ENCODE measurements around the gene SWT1.

The SWT1 gene

GRCh38 chr1:185289880-185290279 lies 132.9 kb downstream of the SWT1 start:
- no peak overlapping the region for H3K4me3 ChIP-seq (ENCODE audit: low read length in 2 of 2)

GRCh38 chr1:185291159-185291558 lies 134.2 kb downstream of the SWT1 start:
- H3K27ac ChIP-seq (replicated peaks; ENCODE audit: low read length) = no peak overlapping the region
- H3K23ac ChIP-seq (ENCODE audit: low read depth, low read length, poor library complexity) = no peak overlapping the region
- no peak overlapping the region for H3K14ac ChIP-seq (ENCODE audit: low read length)
- DNase-seq (ENCODE audit: low spot score) = no peak
- no peak overlapping the region for H2BK12ac ChIP-seq (ENCODE audit: low read length)
- H2AK5ac ChIP-seq (ENCODE audit: low read depth, low read length) = no peak overlapping the region
- H3K9me3 ChIP-seq (replicated peaks in 1 of 2; ENCODE audit: control insufficient read depth in 2 of 2, insufficient read depth in 1 of 2, low read depth in 1 of 2, low read length in 2 of 2) = no peaks in the 10 kb centered on the region
- no peak overlapping the region for H2AFZ ChIP-seq (ENCODE audit: low read length)
- no peak overlapping the region for H4K8ac ChIP-seq (ENCODE audit: low read depth, low read length)
- no peak overlapping the region for H2BK15ac ChIP-seq (ENCODE audit: low read length)
- peaks cover 0 to 46% of the 10 kb centered on the region in 2 donors for H3K36me3 ChIP-seq (replicated peaks in 1 of 2; ENCODE audit: control insufficient read depth in 2 of 2, insufficient read depth in 2 of 2, low read length in 2 of 2)
- no peaks in the 10 kb centered on the region for H3K4me1 ChIP-seq (ENCODE audit: control insufficient read depth in 2 of 2, insufficient read depth in 1 of 2, low read depth in 1 of 2, low read length in 2 of 2)
- H3K18ac ChIP-seq (ENCODE audit: low read length) = no peak overlapping the region
- WGBS, 2 donors (ENCODE audit: extremely low coverage in 2 of 2, insufficient read length in 2 of 2, insufficient replicate concordance in 1 of 2) = no CpG with 5 or more reads among the region's 1 CpG
- no peak overlapping the region for H2BK5ac ChIP-seq (ENCODE audit: low read length)
- no peaks in the 10 kb centered on the region for H3K79me1 ChIP-seq (ENCODE audit: low read depth, low read length)
- no peak overlapping the region for H3K4me2 ChIP-seq (ENCODE audit: insufficient read depth, low read length, poor library complexity, severe bottlenecking)
- H3K4me3 ChIP-seq (ENCODE audit: low read length in 2 of 2) = no peak overlapping the region
- no peaks in the 10 kb centered on the region for H3K27me3 ChIP-seq (ENCODE audit: control insufficient read depth in 3 of 3, insufficient read depth in 3 of 3, low read depth in 1 of 3, low read length in 3 of 3)
- no peak overlapping the region for H3K4ac ChIP-seq (ENCODE audit: low read length)
- H4K91ac ChIP-seq (ENCODE audit: low read depth, low read length, poor library complexity) = no peak overlapping the region
- no peak overlapping the region for H3K9ac ChIP-seq (ENCODE audit: low read depth, low read length, poor library complexity)
- H2BK120ac ChIP-seq (ENCODE audit: low read depth, low read length) = no peak overlapping the region

More at GRCh38 chr1:185289880-185290279, 132.9 kb downstream of the SWT1 start:
- Histone ChIP-seq H3K18ac (ENCODE audit: low read length) (no peak overlapping the region), H3K9ac (ENCODE audit: low read depth, low read length, poor library complexity) (no peak overlapping the region), H2BK15ac (ENCODE audit: low read length) (no peak overlapping the region), H2AFZ (ENCODE audit: low read length) (no peak overlapping the region), H2BK12ac (ENCODE audit: low read length) (no peak overlapping the region), H2AK5ac (ENCODE audit: low read depth, low read length) (no peak overlapping the region), H3K14ac (ENCODE audit: low read length) (no peak overlapping the region), H3K4ac (ENCODE audit: low read length) (no peak overlapping the region), H2BK120ac (ENCODE audit: low read depth, low read length) (no peak overlapping the region), H4K91ac (ENCODE audit: low read depth, low read length, poor library complexity) (no peak overlapping the region), H3K4me2 (ENCODE audit: insufficient read depth, low read length, poor library complexity, severe bottlenecking) (no peak overlapping the region), H3K23ac (ENCODE audit: low read depth, low read length, poor library complexity) (no peak overlapping the region), H3K27ac (replicated peaks; ENCODE audit: low read length) (no peak overlapping the region), H3K27me3 (ENCODE audit: control insufficient read depth in 3 of 3, insufficient read depth in 3 of 3, low read depth in 1 of 3, low read length in 3 of 3) (no peaks in the 10 kb centered on the region), H3K9me3 (replicated peaks in 1 of 2; ENCODE audit: control insufficient read depth in 2 of 2, insufficient read depth in 1 of 2, low read depth in 1 of 2, low read length in 2 of 2) (no peaks in the 10 kb centered on the region), H3K79me1 (ENCODE audit: low read depth, low read length) (no peaks in the 10 kb centered on the region), H4K8ac (ENCODE audit: low read depth, low read length) (no peak overlapping the region), H3K36me3 (replicated peaks in 1 of 2; ENCODE audit: control insufficient read depth in 2 of 2, insufficient read depth in 2 of 2, low read length in 2 of 2) (peaks cover 0 to 33% of the 10 kb centered on the region in 2 donors), H2BK5ac (ENCODE audit: low read length) (no peak overlapping the region), H3K4me1 (ENCODE audit: control insufficient read depth in 2 of 2, insufficient read depth in 1 of 2, low read depth in 1 of 2, low read length in 2 of 2) (no peaks in the 10 kb centered on the region)
- DNase-seq (ENCODE audit: low spot score) = no peak

- H3K79me1 ChIP-seq (ENCODE audit: low read depth, low read length) = no peaks in the 10 kb centered on the region
- H2BK120ac ChIP-seq (ENCODE audit: low read depth, low read length) = no peak overlapping the region
- peaks cover 0 to 51% of the 10 kb centered on the region in 2 donors for H3K36me3 ChIP-seq (replicated peaks in 1 of 2; ENCODE audit: control insufficient read depth in 2 of 2, insufficient read depth in 2 of 2, low read length in 2 of 2)
- no peak overlapping the region for H3K9ac ChIP-seq (ENCODE audit: low read depth, low read length, poor library complexity)
- H4K91ac ChIP-seq (ENCODE audit: low read depth, low read length, poor library complexity) = no peak overlapping the region
- no peak overlapping the region for H2BK12ac ChIP-seq (ENCODE audit: low read length)
- WGBS, 2 donors (ENCODE audit: extremely low coverage in 2 of 2, insufficient read length in 2 of 2, insufficient replicate concordance in 1 of 2) = no CpG with 5 or more reads among the region's 1 CpG
- no peak for DNase-seq (ENCODE audit: low spot score)
- no peak overlapping the region for H2BK15ac ChIP-seq (ENCODE audit: low read length)
- no peaks in the 10 kb centered on the region for H3K4me1 ChIP-seq (ENCODE audit: control insufficient read depth in 2 of 2, insufficient read depth in 1 of 2, low read depth in 1 of 2, low read length in 2 of 2)
- H2AFZ ChIP-seq (ENCODE audit: low read length) = no peak overlapping the region
- H2AK5ac ChIP-seq (ENCODE audit: low read depth, low read length) = no peak overlapping the region
- no peaks in the 10 kb centered on the region for H3K9me3 ChIP-seq (replicated peaks in 1 of 2; ENCODE audit: control insufficient read depth in 2 of 2, insufficient read depth in 1 of 2, low read depth in 1 of 2, low read length in 2 of 2)
- no peak overlapping the region for H4K8ac ChIP-seq (ENCODE audit: low read depth, low read length)
- no peak overlapping the region for H3K23ac ChIP-seq (ENCODE audit: low read depth, low read length, poor library complexity)
- H3K27ac ChIP-seq (replicated peaks; ENCODE audit: low read length) = no peak overlapping the region
- H3K14ac ChIP-seq (ENCODE audit: low read length) = no peak overlapping the region
- H2BK5ac ChIP-seq (ENCODE audit: low read length) = no peak overlapping the region
- H3K4me3 ChIP-seq (ENCODE audit: low read length in 2 of 2) = no peak overlapping the region
- H3K27me3 ChIP-seq (ENCODE audit: control insufficient read depth in 3 of 3, insufficient read depth in 3 of 3, low read depth in 1 of 3, low read length in 3 of 3) = no peaks in the 10 kb centered on the region
- no peak overlapping the region for H3K18ac ChIP-seq (ENCODE audit: low read length)
- no peak overlapping the region for H3K4ac ChIP-seq (ENCODE audit: low read length)
- H3K4me2 ChIP-seq (ENCODE audit: insufficient read depth, low read length, poor library complexity, severe bottlenecking) = no peak overlapping the region
These were observed 134.7 kb downstream of the SWT1 start for GRCh38 chr1:185291652-185292051.

- Histone ChIP-seq H4K8ac (ENCODE audit: low read depth, low read length) (no peak overlapping the region), H2AFZ (ENCODE audit: low read length) (no peak overlapping the region), H3K4me2 (ENCODE audit: insufficient read depth, low read length, poor library complexity, severe bottlenecking) (no peak overlapping the region), H3K18ac (ENCODE audit: low read length) (no peak overlapping the region), H2BK12ac (ENCODE audit: low read length) (no peak overlapping the region), H3K27me3 (ENCODE audit: control insufficient read depth in 3 of 3, insufficient read depth in 3 of 3, low read depth in 1 of 3, low read length in 3 of 3) (no peaks in the 10 kb centered on the region), H2BK120ac (ENCODE audit: low read depth, low read length) (no peak overlapping the region), H2BK5ac (ENCODE audit: low read length) (no peak overlapping the region), H2AK5ac (ENCODE audit: low read depth, low read length) (no peak overlapping the region), H3K14ac (ENCODE audit: low read length) (no peak overlapping the region), H3K4me3 (ENCODE audit: low read length in 2 of 2) (no peak overlapping the region), H3K36me3 (replicated peaks in 1 of 2; ENCODE audit: control insufficient read depth in 2 of 2, insufficient read depth in 2 of 2, low read length in 2 of 2) (peaks cover 1 to 56% of the 10 kb centered on the region in 2 donors), H3K9me3 (replicated peaks in 1 of 2; ENCODE audit: control insufficient read depth in 2 of 2, insufficient read depth in 1 of 2, low read depth in 1 of 2, low read length in 2 of 2) (no peaks in the 10 kb centered on the region), H3K4me1 (ENCODE audit: control insufficient read depth in 2 of 2, insufficient read depth in 1 of 2, low read depth in 1 of 2, low read length in 2 of 2) (no peaks in the 10 kb centered on the region), H2BK15ac (ENCODE audit: low read length) (no peak overlapping the region), H3K4ac (ENCODE audit: low read length) (no peak overlapping the region), H3K23ac (ENCODE audit: low read depth, low read length, poor library complexity) (no peak overlapping the region), H3K27ac (replicated peaks; ENCODE audit: low read length) (no peak overlapping the region), H4K91ac (ENCODE audit: low read depth, low read length, poor library complexity) (no peak overlapping the region), H3K79me1 (ENCODE audit: low read depth, low read length) (no peaks in the 10 kb centered on the region), H3K9ac (ENCODE audit: low read depth, low read length, poor library complexity) (no peak overlapping the region)
- no peak for DNase-seq (ENCODE audit: low spot score)
- no CpG with 5 or more reads among the region's 5 CpGs for WGBS, 2 donors (ENCODE audit: extremely low coverage in 2 of 2, insufficient read length in 2 of 2, insufficient replicate concordance in 1 of 2)
These were observed 135.3 kb downstream of the SWT1 start for GRCh38 chr1:185292237-185292636.

Data from neuronal stem cell (in vitro differentiated cells).